Dermis blood vessel endothelial cell (primary cell): ENCODE results near the gene ANKRD33B. TPM values are rescaled to one million over a fixed set of nuclear protein-coding genes. Genes with fewer than 3 reads are reported as not detected.

Source experiments
- DNase-seq: peaks from one replicate; pipeline ENCODE4 v3.0.0; 2010
- total RNA-seq: library from RNA; depleted of rRNA; stranded (reverse); fragments of >200 nt; gene quantifications from 2 replicates; pipeline ENCODE4 v1.2.3, GENCODE V29; 2014

The ANKRD33B gene
- total RNA-seq, 1 donor from 2014 or later: 2.0 TPM

GRCh38 chr5:10579536-10580521 lies 16.0 kb downstream of the ANKRD33B start:
- no peak for DNase-seq

DNA sequence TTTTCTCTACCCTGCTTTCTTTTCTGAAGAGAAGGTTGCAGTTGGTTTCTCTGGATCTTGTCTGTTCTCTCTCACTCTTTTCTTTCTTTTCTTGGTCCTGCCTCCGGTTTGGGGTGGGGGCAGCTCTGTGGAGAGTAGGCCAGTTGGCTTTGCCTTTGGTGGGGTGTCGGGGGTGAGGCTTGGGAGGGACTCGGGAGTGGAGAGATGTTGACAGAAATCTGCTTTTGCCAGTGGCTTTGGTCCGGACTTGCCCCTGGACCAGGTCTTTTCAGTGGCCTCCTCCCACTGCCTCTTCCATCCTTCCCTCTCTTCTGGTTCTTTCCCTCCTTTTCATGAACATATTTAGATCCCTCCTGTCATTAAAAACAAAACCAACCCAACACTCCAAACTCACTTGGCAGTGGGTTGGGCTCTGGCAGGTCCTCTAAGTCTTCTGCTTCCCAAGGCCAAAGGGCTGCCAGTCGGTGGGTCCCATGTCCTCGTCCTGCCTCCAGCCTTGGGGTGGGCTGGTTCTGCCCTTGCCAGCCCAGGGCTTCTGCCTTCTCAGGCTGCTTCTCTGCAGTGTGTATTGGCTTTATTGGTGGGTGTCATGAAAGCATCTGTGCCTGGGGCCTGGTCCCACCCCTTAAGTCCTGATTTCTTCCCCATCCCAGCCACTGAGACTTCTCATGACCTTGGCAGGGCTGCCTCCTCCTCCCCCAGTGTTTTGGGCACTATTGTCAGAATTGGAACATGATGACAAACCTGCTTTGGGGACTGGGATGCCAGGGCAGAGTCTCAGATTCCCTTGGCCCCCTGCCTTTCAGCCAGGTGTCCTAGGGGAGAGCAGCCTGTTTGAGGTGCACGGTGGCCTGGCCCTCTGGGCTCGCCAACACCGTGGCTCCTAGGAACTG lies 16.9 kb downstream of the ANKRD33B start:
- DNase-seq: no peak

GRCh38 chr5:10581424-10581748 lies 17.5 kb downstream of the ANKRD33B start:
- DNase-seq: no peak

GRCh38 chr5:10581867-10582511 lies 18.1 kb downstream of the ANKRD33B start:
- no peak for DNase-seq

- no peak for DNase-seq
These were observed 18.6 kb downstream of the ANKRD33B start for GRCh38 chr5:10582512-10582897.

DNA sequence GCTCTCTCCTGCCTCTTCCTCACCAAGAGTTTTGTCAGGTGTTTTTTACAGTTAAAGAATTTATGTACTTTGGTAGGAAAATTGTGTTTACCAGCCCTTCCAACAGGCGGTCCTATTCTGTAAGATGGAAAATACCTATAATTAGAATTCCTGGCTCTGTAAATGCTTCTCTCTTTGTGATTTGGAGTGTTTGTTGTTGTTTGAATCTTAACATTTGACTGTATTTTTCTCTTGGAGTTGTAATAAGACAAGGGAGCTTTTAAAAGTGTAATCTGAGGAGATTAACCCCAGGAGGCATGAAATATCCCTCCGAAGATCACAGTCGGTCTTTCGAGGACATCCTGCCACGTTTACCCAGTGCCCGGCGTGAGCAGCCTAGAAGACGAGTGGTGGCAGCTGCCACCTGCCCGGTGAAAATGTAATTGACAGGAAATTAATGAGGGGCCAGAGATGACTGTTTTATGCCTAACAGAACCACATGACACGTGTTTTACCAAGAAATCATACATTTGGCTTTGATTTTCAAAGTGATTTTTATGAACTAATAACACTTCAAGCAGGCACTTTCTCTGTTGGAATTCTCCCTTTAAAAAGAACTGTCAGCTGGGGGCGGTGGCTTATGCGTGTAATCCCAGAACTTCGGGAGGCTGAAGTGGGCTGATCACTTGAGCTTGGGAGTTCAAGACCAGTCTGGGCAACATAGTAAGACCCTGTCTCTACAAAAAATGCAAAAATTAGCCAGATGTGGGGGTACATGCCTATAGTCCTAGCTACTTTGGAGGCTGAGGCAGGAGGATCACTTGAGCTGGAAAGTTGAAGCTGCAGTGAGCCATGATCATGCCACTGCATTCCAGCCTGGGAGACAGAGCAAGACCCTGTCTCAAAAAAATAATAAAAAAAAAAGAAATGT lies 20.0 kb downstream of the ANKRD33B start:
- DNase-seq: no peak

- no peak for DNase-seq
These were observed 21.0 kb downstream of the ANKRD33B start for GRCh38 chr5:10584714-10585517.

- DNase-seq: no peak
These were observed 21.6 kb downstream of the ANKRD33B start for GRCh38 chr5:10585518-10585915.

- no peak for DNase-seq
These were observed 22.1 kb downstream of the ANKRD33B start for GRCh38 chr5:10586008-10586407.

GRCh38 chr5:10586555-10586954 lies 22.7 kb downstream of the ANKRD33B start:
- DNase-seq: no peak

DNA sequence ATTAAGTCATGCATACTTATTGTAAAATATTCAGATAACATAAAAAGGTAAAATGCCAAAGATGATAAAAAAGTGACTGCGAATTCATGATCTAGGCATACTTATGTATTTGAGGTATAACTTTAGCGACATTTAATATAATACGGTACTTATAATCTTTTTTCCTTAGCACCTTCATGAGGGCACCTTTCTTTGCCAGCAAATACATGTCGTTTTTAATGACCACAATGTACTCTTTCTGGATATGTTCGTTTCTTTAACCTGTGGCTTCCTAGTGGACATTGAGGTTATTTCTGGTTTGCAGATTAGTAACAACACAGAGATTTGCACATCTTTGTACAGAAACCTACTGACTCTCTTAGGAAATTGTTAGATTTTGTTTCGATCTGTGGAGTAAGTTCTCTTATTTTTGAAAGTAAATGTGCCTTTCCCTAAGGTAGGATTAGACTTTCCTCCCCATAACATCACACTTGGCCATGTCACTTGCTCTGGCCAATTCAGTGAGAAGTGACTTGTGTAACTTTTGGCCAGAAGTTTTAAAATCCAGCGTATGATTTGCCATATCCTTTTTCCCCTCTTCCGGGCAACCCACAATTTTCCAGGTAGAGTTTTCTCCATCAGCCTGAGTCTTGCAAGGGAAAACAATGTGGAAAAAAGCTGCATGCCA lies 24.4 kb downstream of the ANKRD33B start:
- DNase-seq: no peak

- DNase-seq: no peak
These were observed 25.0 kb downstream of the ANKRD33B start for GRCh38 chr5:10588779-10589447.

DNA sequence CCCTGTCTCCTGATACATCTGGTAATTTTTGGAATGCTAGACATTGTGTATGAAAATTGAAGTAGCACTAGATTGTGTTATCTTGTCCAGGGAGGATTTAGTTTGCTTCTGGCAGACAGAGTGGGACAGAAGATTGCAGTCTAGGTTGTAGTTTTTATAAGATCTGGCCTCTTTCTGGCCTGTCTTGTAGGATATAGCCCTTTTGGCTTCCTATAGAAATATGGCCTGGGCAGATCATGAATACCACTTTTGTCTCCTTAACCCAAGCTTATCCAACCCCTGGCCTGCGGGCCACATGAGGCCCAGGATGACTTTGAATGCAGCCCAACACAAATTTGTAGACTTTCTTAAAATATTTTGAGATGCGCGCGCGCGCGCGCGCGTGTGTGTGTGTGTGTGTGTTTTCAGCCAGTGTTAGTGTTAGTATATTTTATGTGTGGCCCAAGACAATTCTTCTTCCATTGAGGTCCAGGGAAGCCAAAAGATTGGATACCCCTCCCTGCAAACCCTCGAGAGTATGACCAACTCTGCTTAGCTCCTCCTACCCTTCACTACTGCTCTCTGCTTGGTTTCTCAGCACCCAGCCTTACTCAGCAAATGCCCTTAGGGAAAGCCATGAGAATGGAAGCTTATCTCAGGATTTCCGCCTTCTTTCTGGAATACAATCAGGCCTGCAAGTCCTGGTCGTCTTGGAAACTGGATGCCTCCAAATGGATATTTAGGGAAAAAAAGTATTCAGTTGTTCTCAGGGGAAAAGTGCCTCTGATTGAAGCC lies 26.5 kb downstream of the ANKRD33B start:
- peak; percentile 70 for DNase-seq

- DNase-seq: no peak
These were observed 27.3 kb downstream of the ANKRD33B start for GRCh38 chr5:10591159-10591558.

DNA sequence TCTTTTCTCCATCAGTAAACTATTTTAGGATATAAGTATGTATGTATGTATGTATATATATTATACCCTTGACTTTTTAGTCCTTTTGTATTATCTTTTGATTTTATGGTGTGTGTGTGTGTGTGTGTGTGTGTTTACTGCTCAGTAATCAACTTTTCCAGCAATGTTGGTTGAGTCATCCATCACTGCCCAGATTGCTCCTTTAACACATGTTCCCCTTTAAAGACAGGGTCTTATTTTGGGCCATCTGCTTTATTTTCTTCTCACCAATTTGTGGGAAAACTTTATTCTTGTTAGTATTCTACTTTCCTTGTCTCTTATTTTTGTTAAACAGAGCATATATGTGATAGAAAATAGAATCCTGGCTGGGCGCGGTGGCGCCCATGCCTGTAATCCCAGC lies 28.1 kb downstream of the ANKRD33B start:
- no peak for DNase-seq

DNA sequence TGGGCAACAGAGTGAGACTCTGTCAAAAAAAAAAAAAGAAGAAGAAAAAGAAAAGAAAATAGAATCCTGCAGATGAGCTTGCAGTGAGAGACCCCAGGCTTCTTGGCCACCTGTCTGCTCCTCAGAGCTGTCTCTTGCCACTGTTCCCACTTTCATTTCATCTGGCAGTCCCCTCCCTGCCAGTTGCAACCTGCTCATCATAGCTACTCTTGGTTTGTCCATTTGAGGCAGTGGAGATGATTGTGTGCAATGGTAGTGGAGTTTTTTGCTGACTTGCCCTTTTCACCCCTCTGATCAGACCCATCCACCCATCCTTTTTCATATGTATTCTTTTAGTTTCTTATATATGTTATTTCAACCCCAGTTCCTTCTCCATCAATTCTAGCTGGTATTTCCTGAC lies 28.7 kb downstream of the ANKRD33B start:
- no peak for DNase-seq

DNA sequence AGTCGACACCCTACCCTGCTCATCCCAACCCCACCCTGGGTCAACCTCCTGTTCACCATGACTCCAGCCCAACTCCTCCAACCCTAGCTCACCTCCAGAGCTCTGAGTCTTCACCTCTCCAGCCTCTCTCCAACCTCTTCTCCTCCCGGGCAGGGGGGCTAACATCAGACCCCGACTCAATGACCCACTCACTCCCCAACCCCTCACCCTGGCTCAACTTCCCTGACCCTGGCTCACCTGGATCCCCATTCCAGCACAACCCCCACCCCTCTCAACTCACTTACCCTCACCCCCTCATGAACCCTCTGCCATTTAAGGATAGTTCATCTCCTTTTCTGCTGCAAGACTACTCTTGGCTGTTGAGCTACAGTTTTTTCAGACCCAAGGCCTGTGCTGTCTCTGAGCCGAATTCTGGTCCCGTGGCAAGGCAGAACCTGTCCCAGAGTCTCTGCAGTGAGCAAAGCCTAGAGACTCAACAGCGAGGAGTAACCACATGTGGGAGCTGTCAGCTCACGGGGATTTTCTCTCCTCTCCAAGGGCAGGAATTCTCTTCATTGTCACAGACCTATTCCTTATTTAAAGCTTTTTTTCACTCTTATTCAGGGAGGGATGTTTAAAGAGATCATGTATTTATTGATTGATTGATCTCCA lies 29.8 kb downstream of the ANKRD33B start:
- no peak for DNase-seq

DNA sequence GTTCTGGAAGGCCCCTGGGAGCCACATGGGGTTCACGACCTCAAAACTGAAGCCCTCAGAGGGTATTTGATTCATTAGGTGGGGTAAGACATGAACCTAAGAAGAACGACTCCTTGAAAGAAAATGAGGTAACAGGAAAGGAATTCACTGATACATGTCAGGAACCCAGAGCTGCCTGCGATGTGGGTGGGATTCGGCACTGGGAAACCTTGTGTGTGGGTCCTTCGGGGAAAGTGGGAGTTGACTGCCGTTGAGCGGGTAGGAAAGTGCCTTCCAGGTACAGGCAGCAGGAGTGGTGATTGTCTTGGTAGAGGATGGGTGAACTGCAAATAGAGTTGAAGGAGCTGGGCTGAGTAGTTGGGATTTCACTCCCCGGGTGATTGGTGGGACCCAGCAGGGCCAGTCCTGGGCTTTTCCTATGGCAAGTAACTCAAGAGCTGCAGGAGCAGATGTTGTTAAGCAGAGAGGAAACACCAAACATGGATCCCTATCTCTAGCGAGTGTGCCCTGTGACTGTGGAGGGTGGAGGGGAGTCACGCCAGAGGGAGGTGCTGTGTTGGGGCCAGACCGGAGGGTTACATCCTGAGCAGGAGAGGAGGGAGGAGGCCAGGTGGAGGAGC lies 30.8 kb downstream of the ANKRD33B start:
- no peak for DNase-seq
